HUDEP-2 (cell line): ENCODE results near the gene HIVEP2.

Source experiments
- DNase-seq, 76 experiments: peaks; one replicate each; lab custom pipeline; 2025; ENCODE audit not compliant: unreplicated experiment in 76 of 76; lab: John Stamatoyannopoulos, UW

Gene HIVEP2

DNA sequence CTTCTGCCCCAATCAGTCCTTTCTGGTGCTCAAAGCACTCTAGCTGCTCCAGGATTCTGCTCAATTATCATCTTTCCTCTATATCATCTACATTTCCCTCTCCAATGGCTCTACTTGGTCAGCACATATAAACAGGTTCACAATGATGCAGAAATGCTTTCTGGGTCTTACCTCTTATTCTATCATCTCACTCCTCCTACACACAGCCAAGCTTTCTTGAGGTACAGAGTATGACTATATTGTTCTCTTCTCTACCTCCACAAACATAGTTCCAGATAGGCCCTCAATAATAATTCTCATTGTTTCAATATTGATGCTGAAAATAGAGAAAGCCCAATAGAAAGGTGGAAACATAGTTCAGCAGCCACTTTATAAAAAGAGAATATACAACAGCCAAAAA is 48.2 kb downstream of the HIVEP2 start:
- no peak for DNase-seq

DNA sequence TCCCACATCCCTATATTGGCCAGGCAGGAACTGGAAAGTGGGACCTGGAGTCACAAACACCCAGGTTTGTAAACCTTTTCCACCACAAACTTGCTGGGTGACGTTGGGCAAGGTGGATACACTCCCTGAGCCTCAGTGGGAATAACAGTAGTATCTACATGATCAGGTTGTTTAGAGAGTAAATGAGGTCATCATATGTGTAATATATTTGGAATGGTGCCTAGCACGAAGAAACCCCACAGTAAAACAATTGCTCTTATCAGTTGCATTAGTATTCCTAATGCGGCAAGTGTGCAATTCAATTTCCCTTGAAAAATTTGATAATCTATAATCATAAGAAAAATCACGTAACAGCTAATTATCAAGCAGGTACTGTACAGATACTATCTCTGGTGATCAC is 51.9 kb downstream of the HIVEP2 start:
- DNase-seq: no peak

- no peak for DNase-seq
These were observed 52.5 kb downstream of the HIVEP2 start for GRCh38 chr6:142892254-142893021.

DNA sequence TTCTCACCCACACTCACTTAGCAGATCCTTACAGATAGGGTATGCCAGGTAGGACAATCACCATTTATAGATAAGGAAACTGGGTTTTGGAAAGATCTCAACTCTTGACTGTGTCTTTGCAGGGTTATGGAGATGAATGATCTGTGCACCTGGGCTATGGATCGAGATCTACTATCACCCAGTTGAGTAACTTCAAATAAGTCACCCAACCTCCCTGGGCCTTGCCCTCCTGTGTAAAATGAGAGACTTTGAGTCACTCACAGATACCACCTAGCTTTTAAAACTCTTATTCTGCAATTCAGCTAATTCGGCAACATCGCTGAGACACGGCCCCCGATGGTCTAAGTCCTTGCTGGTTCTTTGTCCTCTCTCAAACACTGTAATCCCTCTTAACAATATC is 53.5 kb downstream of the HIVEP2 start:
- no peak for DNase-seq

DNA sequence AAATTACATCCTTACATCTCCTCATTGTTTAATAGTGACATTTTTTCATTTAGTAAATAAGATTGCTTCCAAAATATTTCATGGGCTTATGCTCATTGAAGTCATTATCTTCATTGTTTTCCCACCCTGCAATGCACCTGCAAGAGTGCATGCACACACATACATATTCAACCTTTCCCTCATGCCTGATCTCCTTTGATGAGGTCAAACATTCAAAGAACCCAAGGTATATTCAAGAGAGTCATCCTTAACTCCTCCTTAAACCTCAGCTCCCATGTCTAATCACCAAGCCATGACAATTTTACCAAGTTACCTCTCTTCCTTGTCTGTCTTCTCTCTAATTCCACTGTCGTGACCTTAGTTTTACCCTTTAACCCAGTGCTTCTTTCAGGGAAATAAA is 56.5 kb downstream of the HIVEP2 start:
- no peak for DNase-seq

DNA sequence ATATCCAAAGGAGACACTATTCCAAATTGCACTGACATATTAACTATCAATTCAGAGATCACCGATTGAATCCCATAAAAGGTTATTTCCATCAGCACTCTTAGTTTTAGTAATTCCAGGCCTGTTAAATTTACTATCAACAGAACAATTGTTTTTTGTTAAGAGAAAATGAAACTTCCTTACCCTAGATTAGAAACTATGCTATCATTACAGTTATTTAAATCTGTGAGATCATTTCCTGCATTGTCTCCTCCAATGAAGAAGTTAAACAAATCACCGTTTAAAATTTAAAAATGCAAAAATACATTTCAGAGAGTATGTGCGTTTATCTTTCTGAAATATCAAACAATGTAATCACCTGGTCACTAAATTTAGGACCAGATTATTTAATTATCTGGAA is 57.5 kb downstream of the HIVEP2 start:
- DNase-seq: no peak

- peak in 4 of 76 experiments; percentile 7 to 21 (median 16) for DNase-seq
These were observed 58.4 kb downstream of the HIVEP2 start for GRCh38 chr6:142886431-142887170.

GRCh38 chr6:142885182-142885867 is 59.7 kb downstream of the HIVEP2 start:
- peak in 1 of 76 experiments; percentile 21 for DNase-seq

GRCh38 chr6:142884214-142885035 is 60.6 kb downstream of the HIVEP2 start:
- DNase-seq: no peak

- DNase-seq: no peak
These were observed 62.0 kb downstream of the HIVEP2 start for GRCh38 chr6:142883011-142883410.

GRCh38 chr6:142881761-142882160 is 63.2 kb downstream of the HIVEP2 start:
- peak in 1 of 76 experiments; percentile 9 for DNase-seq

DNA sequence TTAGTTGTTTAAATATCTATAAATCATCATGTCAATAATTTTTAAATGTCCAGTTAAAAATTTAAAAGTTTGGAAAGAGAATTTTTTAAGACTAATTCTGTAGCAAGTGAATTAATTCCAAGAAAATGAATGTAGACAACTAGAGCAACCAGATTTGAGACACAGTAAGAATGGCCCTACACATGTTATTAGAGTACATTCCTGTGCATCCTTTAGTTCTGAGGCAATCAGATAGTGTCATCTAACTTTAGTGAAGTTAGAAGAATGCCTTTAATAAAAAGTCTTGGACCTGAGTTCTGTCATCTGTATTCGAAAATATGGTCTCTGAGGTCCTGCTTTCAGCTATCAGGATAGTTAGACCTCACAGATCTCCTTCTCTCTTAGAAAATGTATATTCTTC is 63.7 kb downstream of the HIVEP2 start:
- DNase-seq: no peak

GRCh38 chr6:142880201-142880600 is 64.8 kb downstream of the HIVEP2 start:
- no peak for DNase-seq

GRCh38 chr6:142879527-142879926 is 65.4 kb downstream of the HIVEP2 start:
- no peak for DNase-seq

GRCh38 chr6:142879076-142879475 is 65.9 kb downstream of the HIVEP2 start:
- DNase-seq: no peak

- no peak for DNase-seq
These were observed 66.6 kb downstream of the HIVEP2 start for GRCh38 chr6:142878407-142878806.

GRCh38 chr6:142874676-142875075 is 70.3 kb downstream of the HIVEP2 start:
- no peak for DNase-seq

DNA sequence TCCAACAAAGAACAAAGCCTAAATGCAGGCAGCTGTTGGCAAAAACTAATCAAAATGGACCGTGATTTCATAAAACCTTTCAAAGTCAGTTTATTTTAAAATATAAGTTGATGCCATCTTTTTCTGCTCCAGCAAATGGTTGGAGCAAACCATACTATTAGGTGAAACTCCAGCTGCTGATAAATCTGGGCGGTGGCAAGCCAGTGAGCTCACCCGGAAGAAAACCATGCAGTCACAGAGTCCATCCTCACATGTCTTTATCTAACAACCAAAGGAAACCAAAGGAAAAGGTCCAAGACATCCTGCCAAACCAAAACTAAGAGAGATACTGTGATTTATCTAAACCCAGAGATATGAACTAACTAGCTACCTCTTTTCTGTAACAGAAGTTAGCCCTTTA is 72.6 kb downstream of the HIVEP2 start:
- DNase-seq: no peak

GRCh38 chr6:142871910-142872331 is 73.1 kb downstream of the HIVEP2 start:
- no peak for DNase-seq

DNA sequence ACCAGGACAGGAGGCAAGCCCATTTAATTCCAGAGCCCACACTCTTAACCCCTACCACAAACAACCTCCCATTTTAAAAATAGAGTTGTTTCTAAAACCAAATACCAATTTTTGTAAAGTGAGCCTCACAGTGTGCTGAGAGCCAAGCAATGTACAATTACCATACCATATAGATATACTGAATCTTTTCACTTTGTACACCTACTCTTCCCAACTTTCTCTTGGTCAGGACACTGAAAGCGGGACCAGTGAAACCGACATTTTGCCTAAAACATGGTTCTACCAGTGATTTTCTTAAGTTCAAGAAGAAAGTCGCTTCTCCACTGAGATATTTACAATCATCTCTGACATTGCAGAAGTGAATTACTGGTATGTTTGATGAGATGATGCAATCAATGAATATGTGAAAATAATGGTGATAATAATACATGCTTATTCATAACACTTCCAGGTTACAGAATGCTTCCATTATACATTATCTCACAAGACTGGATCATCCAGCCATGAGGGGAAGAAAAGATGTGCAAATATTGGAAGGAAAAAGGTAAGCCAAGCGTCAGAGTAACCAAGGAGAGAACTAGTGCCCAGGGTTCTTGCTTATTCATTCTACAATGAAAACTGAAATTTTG is 74.1 kb downstream of the HIVEP2 start:
- DNase-seq: no peak
